ENCODE measurements around the gene MFN2.

MFN2 gene

DNA sequence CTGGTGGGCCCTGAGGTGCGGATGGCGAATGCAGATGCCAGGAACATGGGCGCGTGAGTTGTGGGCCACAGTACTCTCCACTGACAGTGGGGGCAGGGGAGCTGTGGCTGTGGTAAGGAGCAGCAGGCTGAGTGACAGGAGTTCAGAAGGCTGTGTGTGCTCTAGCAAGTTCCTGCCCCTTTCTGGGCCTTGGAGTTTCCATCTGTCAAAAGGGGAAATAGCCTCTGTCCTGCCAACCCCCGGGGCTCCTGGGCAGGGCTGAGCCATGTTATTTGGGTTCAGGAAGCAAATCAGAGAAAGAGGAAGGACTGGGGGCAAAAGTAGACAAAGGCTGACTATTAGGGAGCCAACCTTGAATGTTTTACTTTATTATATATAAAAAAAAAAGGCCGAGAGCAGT, 19.5 kb upstream of the MFN2 start:
- no peak for DNase-seq

GRCh38 chr1:11961230-11961629, 19.0 kb upstream of the MFN2 start:
- no peak for DNase-seq

DNA sequence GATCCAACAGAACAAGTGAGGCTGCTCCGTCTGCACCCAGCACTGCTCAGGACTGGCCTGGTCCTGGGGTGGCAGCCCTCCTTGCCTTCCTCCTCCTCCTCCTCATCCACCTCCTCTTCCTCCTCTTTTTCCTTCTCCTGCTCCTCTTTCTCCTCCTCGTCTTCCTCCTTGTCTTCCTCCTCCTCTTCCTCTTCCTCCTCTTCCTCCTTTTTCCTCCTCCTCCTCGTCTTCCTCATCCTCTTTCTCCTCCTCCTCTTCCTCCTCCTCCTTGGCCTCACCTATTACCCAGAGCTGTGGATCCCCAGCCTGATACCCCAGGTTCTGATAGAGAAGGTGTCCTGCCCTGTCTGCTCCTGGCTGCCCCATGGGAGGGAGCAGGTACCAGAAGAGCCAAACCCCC, 16.6 kb upstream of the MFN2 start:
- no peak for DNase-seq

GRCh38 chr1:11964656-11965055, 15.6 kb upstream of the MFN2 start:
- DNase-seq = no peak

GRCh38 chr1:11967028-11967547, 13.2 kb upstream of the MFN2 start:
- DNase-seq = peak; percentile 59

DNA sequence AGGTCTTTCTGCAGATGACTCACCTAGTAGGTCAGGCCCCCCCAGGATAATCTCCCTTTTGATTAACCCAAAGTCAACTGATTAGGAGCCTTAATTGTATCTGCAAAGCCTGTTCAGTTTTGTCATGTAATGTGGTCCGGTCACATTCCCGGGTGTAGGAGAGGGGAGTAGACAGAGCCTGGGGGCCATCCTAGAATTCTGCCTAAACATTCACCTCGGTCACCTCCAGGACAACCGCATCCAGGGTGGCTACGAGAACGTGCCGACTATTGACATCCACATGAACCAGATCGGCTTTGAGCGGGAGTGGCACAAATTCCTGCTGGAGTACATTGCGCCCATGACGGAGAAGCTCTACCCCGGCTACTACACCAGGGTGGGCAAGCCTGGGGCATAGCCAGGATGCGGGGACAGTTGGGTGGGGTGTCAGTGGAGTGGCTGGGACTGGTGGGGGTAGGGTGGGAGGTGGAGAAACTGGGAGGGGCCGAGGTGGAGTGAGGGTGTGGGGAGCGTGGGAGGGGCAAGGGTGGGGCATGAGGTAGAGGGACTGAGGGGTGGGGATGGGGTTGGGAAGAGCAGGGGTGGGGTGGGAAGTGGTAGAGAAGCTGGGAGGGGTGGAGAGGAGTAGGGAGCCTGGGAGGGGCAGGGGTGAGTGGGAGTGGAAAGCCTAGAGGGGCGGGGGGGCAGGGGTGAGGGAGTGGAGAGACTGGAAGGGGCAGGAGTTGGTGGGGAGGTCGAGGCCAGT, 9.6 kb upstream of the MFN2 start:
- DNase-seq = no peak

GRCh38 chr1:11977625-11978024, 2.6 kb upstream of the MFN2 start:
- DNase-seq = peak; percentile 17

GRCh38 chr1:11978301-11978700, 1.9 kb upstream of the MFN2 start:
- DNase-seq = no peak

GRCh38 chr1:11979028-11979850, 1.0 kb upstream of the MFN2 start:
- no peak for DNase-seq

GRCh38 chr1:11980676-11980972, 380 bp downstream of the MFN2 start:
- no peak for DNase-seq

GRCh38 chr1:11981378-11982009, 1.2 kb downstream of the MFN2 start:
- DNase-seq = no peak

GRCh38 chr1:11982010-11982392, 1.8 kb downstream of the MFN2 start:
- peak; percentile 24 for DNase-seq

DNA sequence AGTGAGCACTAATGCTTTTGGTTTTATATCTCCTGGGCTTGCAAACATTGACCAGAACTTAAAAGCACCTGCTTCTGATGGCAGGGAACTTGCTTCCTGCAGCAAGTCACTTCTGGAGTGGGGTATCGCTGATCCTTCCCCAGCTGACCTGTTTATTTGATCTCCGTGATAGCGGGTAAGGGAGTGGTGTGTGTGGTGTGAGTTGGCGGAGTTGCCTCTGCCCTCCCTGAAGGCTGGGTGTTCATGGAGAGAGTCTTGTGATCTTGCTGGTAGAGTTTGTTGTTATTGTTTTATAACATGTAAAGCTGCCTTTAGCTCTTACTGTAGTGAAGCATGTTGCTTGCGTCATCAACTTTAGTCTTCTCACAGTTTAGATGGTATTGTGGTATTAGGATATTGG, 3.9 kb downstream of the MFN2 start:
- peak; percentile 65 for DNase-seq

GRCh38 chr1:11984576-11984975, 4.3 kb downstream of the MFN2 start:
- no peak for DNase-seq

- no peak for DNase-seq
These were observed 4.9 kb downstream of the MFN2 start for GRCh38 chr1:11985171-11985570.

DNA sequence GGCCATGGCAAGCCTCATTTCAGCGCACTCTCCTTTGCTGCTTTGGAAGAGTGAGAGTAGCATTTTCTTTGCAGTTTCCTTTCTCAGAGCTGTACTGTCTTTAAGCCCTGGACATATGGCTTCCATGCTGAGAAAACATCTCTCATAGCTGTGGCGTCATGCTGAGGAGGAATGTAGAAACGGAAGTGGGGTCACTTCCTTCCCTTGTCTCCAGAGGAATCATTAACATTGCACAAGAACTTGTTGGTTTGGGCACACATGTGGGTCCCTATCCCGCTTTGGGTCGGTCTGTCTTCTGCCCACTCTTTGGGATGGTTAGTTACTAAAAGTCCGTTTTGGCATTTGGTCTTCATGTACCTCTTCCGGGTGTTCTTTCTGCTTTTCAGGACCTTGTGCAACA, 5.6 kb downstream of the MFN2 start:
- DNase-seq = no peak

GRCh38 chr1:11989669-11990068, 9.4 kb downstream of the MFN2 start:
- DNase-seq = no peak

DNA sequence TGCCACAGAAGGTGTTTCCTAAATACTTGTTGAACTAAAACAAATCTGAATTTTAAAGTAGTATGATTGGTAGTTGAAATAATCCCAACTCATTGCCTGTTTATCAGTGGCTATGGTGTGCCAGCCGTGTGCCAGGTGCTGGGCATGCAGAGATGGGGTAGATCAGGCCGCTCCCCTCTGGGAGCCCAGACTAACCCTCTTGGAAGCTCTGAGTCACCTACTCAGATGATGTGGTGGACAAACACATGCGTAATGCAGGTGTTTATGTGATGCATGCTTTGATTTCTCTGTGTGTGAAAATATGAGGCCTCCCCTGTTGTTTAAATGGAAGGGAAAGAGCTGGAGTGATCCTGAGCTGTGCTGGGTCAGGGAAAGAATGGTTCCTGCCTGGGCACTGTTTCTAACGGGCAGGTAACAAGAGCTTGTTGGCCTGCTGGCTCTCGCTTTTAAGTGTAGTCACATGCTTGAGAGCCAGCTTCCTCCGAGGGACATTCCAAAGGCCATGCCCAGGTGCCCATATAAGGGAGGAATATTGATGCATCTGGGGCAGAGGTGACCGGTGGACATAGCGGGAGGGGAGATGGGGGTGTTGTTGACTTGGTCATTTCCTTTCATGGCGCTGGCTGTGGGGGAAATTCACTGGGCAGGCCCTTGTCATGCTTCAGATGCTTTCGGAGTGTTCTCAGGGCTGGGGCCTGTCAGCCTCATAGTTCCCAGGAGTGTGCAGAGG, 10.2 kb downstream of the MFN2 start:
- no peak for DNase-seq

GRCh38 chr1:11991969-11992676, 11.9 kb downstream of the MFN2 start:
- no peak for DNase-seq

GRCh38 chr1:11997081-11997850, 17.0 kb downstream of the MFN2 start:
- peak; percentile 50 for DNase-seq

DNA sequence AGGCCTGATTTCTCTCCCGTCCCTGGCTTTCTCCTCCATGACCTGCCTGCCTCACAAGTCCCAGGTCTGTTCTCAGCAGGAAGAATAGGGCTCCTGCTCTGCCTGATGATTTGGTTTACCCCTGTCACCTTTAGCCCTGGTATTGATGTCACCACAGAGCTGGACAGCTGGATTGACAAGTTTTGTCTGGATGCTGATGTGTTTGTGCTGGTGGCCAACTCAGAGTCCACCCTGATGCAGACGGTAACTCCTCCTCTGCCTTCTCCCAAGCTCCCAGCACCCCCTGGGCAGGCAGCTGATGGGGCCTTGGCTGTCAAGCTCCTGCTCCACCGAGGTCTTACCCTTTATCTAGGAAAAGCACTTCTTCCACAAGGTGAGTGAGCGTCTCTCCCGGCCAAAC, 18.4 kb downstream of the MFN2 start:
- DNase-seq = no peak

DNA sequence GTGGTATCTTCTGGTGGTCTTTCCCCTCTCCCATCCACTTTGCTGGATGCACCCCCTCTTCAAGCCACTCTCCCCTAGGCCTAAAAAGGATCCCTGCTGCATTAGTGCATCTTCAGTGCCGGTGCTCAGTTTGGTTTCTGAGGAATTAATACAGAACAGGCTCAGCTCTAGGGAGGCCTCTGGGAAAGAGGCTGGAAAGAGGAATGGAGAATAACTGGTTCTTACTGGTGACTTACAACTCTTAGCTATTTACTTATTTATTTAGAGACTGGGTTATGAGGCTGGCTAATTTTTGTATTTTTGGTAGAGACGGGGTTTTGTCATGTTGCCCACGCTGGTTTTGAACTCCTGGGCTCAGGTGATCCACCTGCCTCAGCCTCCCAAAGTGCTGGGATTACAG, 19.0 kb downstream of the MFN2 start:
- DNase-seq = no peak
